ENCODE results near the gene NDUFA13.

- TF ChIP-seq CTCF (IDR thresholded peaks at IDR 0.05), result no peak
- no peak for TF ChIP-seq POLR2A (IDR thresholded peaks at IDR 0.05)
These were observed 39.9 kb upstream of the NDUFA13 start for GRCh38 chr19:19475849-19476828.
